ENCODE results near the gene CMTM3.
"Not testable (repeated sequence)": the region's sequence is repeated elsewhere in the genome, so short reads cannot be mapped to it uniquely, and the experiment has no call there.

CMTM3 gene

GRCh38 chr16:66604376-66605176 lies at the start of gene CMTM3:
Gene CMTM3 (plus strand): TSS chr16:66604704. CDS start chr16:66604806, 102 bp downstream.
- peak; percentile 68 for DNase-seq

GRCh38 chr16:66560107-66560506 lies 44.4 kb upstream of the CMTM3 start:
- DNase-seq, result no peak

GRCh38 chr16:66561381-66562080 lies 43.0 kb upstream of the CMTM3 start:
- no peak for DNase-seq

GRCh38 chr16:66562409-66562808 lies 42.1 kb upstream of the CMTM3 start:
- no peak for DNase-seq

GRCh38 chr16:66562986-66563385 lies 41.5 kb upstream of the CMTM3 start:
- no peak for DNase-seq

- DNase-seq, result no peak
Measured at GRCh38 chr16:66563574-66564334, 40.8 kb upstream of the CMTM3 start.

- no peak for DNase-seq
Measured at GRCh38 chr16:66566051-66566901, 38.2 kb upstream of the CMTM3 start, which contains the start of gene CMTM1. Gene CMTM1 (plus strand): TSS chr16:66566439. CDS start chr16:66566514, 75 bp downstream.

- DNase-seq, result not testable (repeated sequence)
Measured at GRCh38 chr16:66567270-66567669, 37.2 kb upstream of the CMTM3 start.

GRCh38 chr16:66568355-66568754 lies 36.1 kb upstream of the CMTM3 start:
- peak; percentile 46 for DNase-seq

GRCh38 chr16:66569131-66569530 lies 35.4 kb upstream of the CMTM3 start:
- peak; percentile 51 for DNase-seq

GRCh38 chr16:66569827-66570405 lies 34.6 kb upstream of the CMTM3 start:
- DNase-seq, result peak; percentile 54

GRCh38 chr16:66572356-66572755 lies 32.1 kb upstream of the CMTM3 start:
- no peak for DNase-seq

- DNase-seq, result no peak
Measured at GRCh38 chr16:66574081-66574480, 30.4 kb upstream of the CMTM3 start.

GRCh38 chr16:66574531-66574930 lies 30.0 kb upstream of the CMTM3 start:
- no peak for DNase-seq

- no peak for DNase-seq
Measured at GRCh38 chr16:66575060-66575459, 29.4 kb upstream of the CMTM3 start.

GRCh38 chr16:66576296-66576695 lies 28.2 kb upstream of the CMTM3 start:
- no peak for DNase-seq

GRCh38 chr16:66578651-66579531 lies 25.6 kb upstream of the CMTM3 start, which contains the start of gene CMTM2:
Gene CMTM2 (plus strand): TSS chr16:66579463. CDS start chr16:66579608, 145 bp downstream.
- DNase-seq, result no peak

GRCh38 chr16:66580605-66581209 lies 23.8 kb upstream of the CMTM3 start:
- DNase-seq, result peak; percentile 77

- no peak for DNase-seq
Measured at GRCh38 chr16:66581246-66581952, 23.1 kb upstream of the CMTM3 start.
